ENCODE data around the gene ITPRIP.
A peak's percentile ranks its signal among the peaks of the same experiment; 100 is the strongest.

GRCh38 chr10:104350127-104350635 lies 11.9 kb upstream of the ITPRIP start:
- TF ChIP-seq CTCF (IDR thresholded peaks at IDR 0.05) (peak; percentile 61 to 87 (median 76)), POLR2A (IDR thresholded peaks at IDR 0.05) (no peak)
